Measurements from ENCODE around the gene PLEKHA1.

Gene PLEKHA1

GRCh38 chr10:122468926-122469781 lies 94.6 kb downstream of the PLEKHA1 start:
- Histone ChIP-seq H3K27ac (replicated peaks; ENCODE audit: low read length) (no peak overlapping the region), H2BK15ac (ENCODE audit: low read length) (no peak overlapping the region), H3K9ac (ENCODE audit: low read depth, low read length, poor library complexity) (no peak overlapping the region), H3K27me3 (ENCODE audit: control insufficient read depth in 3 of 3, insufficient read depth in 3 of 3, low read depth in 1 of 3, low read length in 3 of 3) (peaks cover 0 to 9% (median 0%) of the 10 kb centered on the region in 3 experiments), H2AFZ (ENCODE audit: low read length) (no peak overlapping the region), H3K4me1 (ENCODE audit: control insufficient read depth in 2 of 2, insufficient read depth in 1 of 2, low read depth in 1 of 2, low read length in 2 of 2) (peaks cover 0 to 2% of the 10 kb centered on the region in 2 donors), H3K18ac (ENCODE audit: low read length) (no peak overlapping the region), H3K4me2 (ENCODE audit: insufficient read depth, low read length, poor library complexity, severe bottlenecking) (no peak overlapping the region), H2BK120ac (ENCODE audit: low read depth, low read length) (no peak overlapping the region), H2BK12ac (ENCODE audit: low read length) (no peak overlapping the region), H3K14ac (ENCODE audit: low read length) (no peak overlapping the region), H3K79me1 (ENCODE audit: low read depth, low read length) (no peaks in the 10 kb centered on the region), H2BK5ac (ENCODE audit: low read length) (no peak overlapping the region), H2AK5ac (ENCODE audit: low read depth, low read length) (no peak overlapping the region), H3K23ac (ENCODE audit: low read depth, low read length, poor library complexity) (no peak overlapping the region), H3K4ac (ENCODE audit: low read length) (no peak overlapping the region), H4K8ac (ENCODE audit: low read depth, low read length) (no peak overlapping the region), H3K9me3 (replicated peaks in 1 of 2; ENCODE audit: control insufficient read depth in 2 of 2, insufficient read depth in 1 of 2, low read depth in 1 of 2, low read length in 2 of 2) (no peaks in the 10 kb centered on the region), H3K4me3 (ENCODE audit: low read length in 2 of 2) (no peak overlapping the region), H3K36me3 (replicated peaks in 1 of 2; ENCODE audit: control insufficient read depth in 2 of 2, insufficient read depth in 2 of 2, low read length in 2 of 2) (no peaks in the 10 kb centered on the region), H4K91ac (ENCODE audit: low read depth, low read length, poor library complexity) (no peak overlapping the region)
- no CpG with 5 or more reads among the region's 11 CpGs for WGBS, 2 donors (ENCODE audit: extremely low coverage in 2 of 2, insufficient read length in 2 of 2, insufficient replicate concordance in 1 of 2)
- DNase-seq (ENCODE audit: low spot score): no peak

DNA sequence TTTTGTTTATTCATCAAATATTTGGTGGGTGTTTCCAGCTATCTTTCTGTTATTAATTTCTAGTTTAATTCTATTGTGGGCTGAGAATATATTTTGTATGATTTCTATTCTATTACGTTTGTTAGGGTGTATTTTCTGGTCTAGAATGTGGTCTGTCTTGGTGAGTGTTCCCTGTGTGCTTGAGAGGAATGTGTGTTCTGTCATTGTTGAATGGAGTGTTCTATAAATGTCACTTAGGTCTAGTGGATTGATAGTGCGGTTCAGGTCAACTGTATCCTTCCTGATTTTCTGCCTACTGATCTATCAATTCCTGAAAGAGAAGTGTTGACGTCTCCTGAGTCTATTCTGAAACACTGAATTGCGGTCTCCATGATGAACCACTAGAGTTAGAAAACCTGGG lies 95.3 kb downstream of the PLEKHA1 start:
- Histone ChIP-seq H3K4me1 (ENCODE audit: control insufficient read depth in 2 of 2, insufficient read depth in 1 of 2, low read depth in 1 of 2, low read length in 2 of 2) (peaks cover under 1 to 9% of the 10 kb centered on the region in 2 donors), H2BK5ac (ENCODE audit: low read length) (no peak overlapping the region)
- no CpG with 5 or more reads among the region's 4 CpGs for whole genome bisulfite sequencing, 2 donors (ENCODE audit: extremely low coverage in 2 of 2, insufficient read length in 2 of 2, insufficient replicate concordance in 1 of 2)

DNA sequence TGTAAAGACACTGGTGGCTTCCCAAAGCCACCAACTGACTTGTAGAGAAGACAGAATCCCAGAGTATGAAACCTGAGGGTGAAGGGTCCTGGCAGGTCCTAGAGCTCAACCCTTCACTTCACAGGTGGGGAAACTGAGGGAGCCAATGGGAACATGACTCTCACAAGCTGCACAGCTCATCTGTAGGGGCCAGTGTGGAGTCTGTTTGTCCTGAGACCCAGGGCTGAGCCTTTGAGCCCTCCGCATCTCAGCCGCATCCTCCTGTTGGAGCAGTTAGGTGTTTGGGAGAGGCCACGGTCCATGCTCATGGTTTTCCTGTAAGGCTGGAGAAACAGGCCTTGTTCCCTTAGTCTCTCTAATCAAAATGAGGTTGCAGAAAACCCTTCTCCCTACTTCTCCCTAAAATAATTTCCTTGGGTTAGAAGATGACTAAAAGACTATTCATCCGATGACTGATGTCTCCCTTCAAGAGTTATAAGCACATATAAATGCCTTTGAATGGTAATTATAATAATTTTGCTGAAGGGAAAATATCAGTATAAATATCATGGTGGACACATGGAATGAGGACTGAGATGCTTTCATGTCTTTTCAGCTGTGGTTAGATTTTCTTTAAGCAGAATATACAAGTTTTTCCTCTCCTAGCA lies 97.1 kb downstream of the PLEKHA1 start:
- H3K18ac ChIP-seq (ENCODE audit: low read length): no peak overlapping the region
- H2AFZ ChIP-seq (ENCODE audit: low read length): no peak overlapping the region
- no peak overlapping the region for H2BK120ac ChIP-seq (ENCODE audit: low read depth, low read length)
- H3K27ac ChIP-seq (replicated peaks; ENCODE audit: low read length): no peak overlapping the region
- peaks cover 15 to 25% of the 10 kb centered on the region in 2 donors for H3K4me1 ChIP-seq (ENCODE audit: control insufficient read depth in 2 of 2, insufficient read depth in 1 of 2, low read depth in 1 of 2, low read length in 2 of 2)
- H3K4me2 ChIP-seq (ENCODE audit: insufficient read depth, low read length, poor library complexity, severe bottlenecking): no peak overlapping the region
- WGBS, 2 donors (ENCODE audit: extremely low coverage in 2 of 2, insufficient read length in 2 of 2, insufficient replicate concordance in 1 of 2): no CpG with 5 or more reads among the region's 4 CpGs
- no peaks in the 10 kb centered on the region for H3K9me3 ChIP-seq (replicated peaks in 1 of 2; ENCODE audit: control insufficient read depth in 2 of 2, insufficient read depth in 1 of 2, low read depth in 1 of 2, low read length in 2 of 2)
- H3K4me3 ChIP-seq (ENCODE audit: low read length in 2 of 2): no peak overlapping the region
- no peak overlapping the region for H3K9ac ChIP-seq (ENCODE audit: low read depth, low read length, poor library complexity)
- H3K36me3 ChIP-seq (replicated peaks in 1 of 2; ENCODE audit: control insufficient read depth in 2 of 2, insufficient read depth in 2 of 2, low read length in 2 of 2): no peaks in the 10 kb centered on the region
- H2BK12ac ChIP-seq (ENCODE audit: low read length): no peak overlapping the region
- no peak overlapping the region for H2AK5ac ChIP-seq (ENCODE audit: low read depth, low read length)
- no peak for DNase-seq (ENCODE audit: low spot score)
- no peaks in the 10 kb centered on the region for H3K27me3 ChIP-seq (ENCODE audit: control insufficient read depth in 3 of 3, insufficient read depth in 3 of 3, low read depth in 1 of 3, low read length in 3 of 3)
- H3K14ac ChIP-seq (ENCODE audit: low read length): no peak overlapping the region
- H2BK15ac ChIP-seq (ENCODE audit: low read length): no peak overlapping the region
- no peak overlapping the region for H3K23ac ChIP-seq (ENCODE audit: low read depth, low read length, poor library complexity)
- H3K4ac ChIP-seq (ENCODE audit: low read length): no peak overlapping the region
- H4K91ac ChIP-seq (ENCODE audit: low read depth, low read length, poor library complexity): no peak overlapping the region
- H4K8ac ChIP-seq (ENCODE audit: low read depth, low read length): no peak overlapping the region
- H2BK5ac ChIP-seq (ENCODE audit: low read length): no peak overlapping the region
- H3K79me1 ChIP-seq (ENCODE audit: low read depth, low read length): no peaks in the 10 kb centered on the region

More for the DNA sequence above, 95.3 kb downstream of the PLEKHA1 start:
- H3K27ac ChIP-seq (replicated peaks; ENCODE audit: low read length): no peak overlapping the region
- H4K91ac ChIP-seq (ENCODE audit: low read depth, low read length, poor library complexity): no peak overlapping the region
- H3K14ac ChIP-seq (ENCODE audit: low read length): no peak overlapping the region
- no peak overlapping the region for H2BK12ac ChIP-seq (ENCODE audit: low read length)
- no peaks in the 10 kb centered on the region for H3K79me1 ChIP-seq (ENCODE audit: low read depth, low read length)
- no peak overlapping the region for H2BK120ac ChIP-seq (ENCODE audit: low read depth, low read length)
- no peak for DNase-seq (ENCODE audit: low spot score)
- no peak overlapping the region for H2AFZ ChIP-seq (ENCODE audit: low read length)
- no peaks in the 10 kb centered on the region for H3K9me3 ChIP-seq (replicated peaks in 1 of 2; ENCODE audit: control insufficient read depth in 2 of 2, insufficient read depth in 1 of 2, low read depth in 1 of 2, low read length in 2 of 2)
- H4K8ac ChIP-seq (ENCODE audit: low read depth, low read length): no peak overlapping the region
- H3K18ac ChIP-seq (ENCODE audit: low read length): no peak overlapping the region
- H3K23ac ChIP-seq (ENCODE audit: low read depth, low read length, poor library complexity): no peak overlapping the region
- H3K9ac ChIP-seq (ENCODE audit: low read depth, low read length, poor library complexity): no peak overlapping the region
- no peaks in the 10 kb centered on the region for H3K36me3 ChIP-seq (replicated peaks in 1 of 2; ENCODE audit: control insufficient read depth in 2 of 2, insufficient read depth in 2 of 2, low read length in 2 of 2)
- H3K4me2 ChIP-seq (ENCODE audit: insufficient read depth, low read length, poor library complexity, severe bottlenecking): no peak overlapping the region
- H3K27me3 ChIP-seq (ENCODE audit: control insufficient read depth in 3 of 3, insufficient read depth in 3 of 3, low read depth in 1 of 3, low read length in 3 of 3): peaks cover 0 to 3% (median 0%) of the 10 kb centered on the region in 3 experiments
- no peak overlapping the region for H2BK15ac ChIP-seq (ENCODE audit: low read length)
- H3K4ac ChIP-seq (ENCODE audit: low read length): no peak overlapping the region
- H3K4me3 ChIP-seq (ENCODE audit: low read length in 2 of 2): no peak overlapping the region
- no peak overlapping the region for H2AK5ac ChIP-seq (ENCODE audit: low read depth, low read length)

DNA sequence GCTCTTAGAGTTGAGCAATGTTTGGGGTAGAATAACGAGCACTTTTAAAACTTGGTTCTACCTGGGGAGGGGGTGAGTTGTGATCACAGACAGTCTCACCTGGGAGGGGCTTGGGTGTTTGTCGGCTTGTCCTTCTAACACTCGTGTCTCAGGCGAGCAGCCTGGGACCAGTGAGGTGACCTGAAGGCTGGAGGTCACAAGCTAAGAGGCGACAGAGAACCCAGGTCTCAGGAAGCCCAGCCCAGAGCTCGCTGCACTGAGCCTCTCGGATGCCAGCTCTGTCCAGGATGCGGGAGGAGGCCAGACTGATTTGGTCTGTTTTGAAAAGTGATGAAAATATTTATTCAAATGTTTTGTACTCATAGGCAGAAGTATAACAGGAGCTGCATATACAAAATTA lies 98.6 kb downstream of the PLEKHA1 start:
- no peak overlapping the region for H3K4me3 ChIP-seq (ENCODE audit: low read length in 2 of 2)
- WGBS, 2 donors (ENCODE audit: extremely low coverage in 2 of 2, insufficient read length in 2 of 2, insufficient replicate concordance in 1 of 2): no CpG with 5 or more reads among the region's 8 CpGs
- no peak overlapping the region for H3K23ac ChIP-seq (ENCODE audit: low read depth, low read length, poor library complexity)
- no peak overlapping the region for H3K4me2 ChIP-seq (ENCODE audit: insufficient read depth, low read length, poor library complexity, severe bottlenecking)
- no peak overlapping the region for H4K8ac ChIP-seq (ENCODE audit: low read depth, low read length)
- no peaks in the 10 kb centered on the region for H3K79me1 ChIP-seq (ENCODE audit: low read depth, low read length)
- H2BK12ac ChIP-seq (ENCODE audit: low read length): no peak overlapping the region
- no peak overlapping the region for H4K91ac ChIP-seq (ENCODE audit: low read depth, low read length, poor library complexity)
- DNase-seq (ENCODE audit: low spot score): no peak
- H3K27ac ChIP-seq (replicated peaks; ENCODE audit: low read length): no peak overlapping the region
- no peak overlapping the region for H3K9ac ChIP-seq (ENCODE audit: low read depth, low read length, poor library complexity)
- H2BK15ac ChIP-seq (ENCODE audit: low read length): no peak overlapping the region
- H2BK120ac ChIP-seq (ENCODE audit: low read depth, low read length): no peak overlapping the region
- no peak overlapping the region for H3K4ac ChIP-seq (ENCODE audit: low read length)
- no peak overlapping the region for H3K14ac ChIP-seq (ENCODE audit: low read length)
- H2BK5ac ChIP-seq (ENCODE audit: low read length): no peak overlapping the region
- H3K4me1 ChIP-seq (ENCODE audit: control insufficient read depth in 2 of 2, insufficient read depth in 1 of 2, low read depth in 1 of 2, low read length in 2 of 2): peaks cover 15 to 34% of the 10 kb centered on the region in 2 donors
- H2AFZ ChIP-seq (ENCODE audit: low read length): no peak overlapping the region
- H3K18ac ChIP-seq (ENCODE audit: low read length): no peak overlapping the region
- H3K9me3 ChIP-seq (replicated peaks in 1 of 2; ENCODE audit: control insufficient read depth in 2 of 2, insufficient read depth in 1 of 2, low read depth in 1 of 2, low read length in 2 of 2): no peaks in the 10 kb centered on the region
- H3K27me3 ChIP-seq (ENCODE audit: control insufficient read depth in 3 of 3, insufficient read depth in 3 of 3, low read depth in 1 of 3, low read length in 3 of 3): no peaks in the 10 kb centered on the region
- no peaks in the 10 kb centered on the region for H3K36me3 ChIP-seq (replicated peaks in 1 of 2; ENCODE audit: control insufficient read depth in 2 of 2, insufficient read depth in 2 of 2, low read length in 2 of 2)
- no peak overlapping the region for H2AK5ac ChIP-seq (ENCODE audit: low read depth, low read length)

Measured in neuronal stem cell (in vitro differentiated cells).